Activated naive CD8-positive, alpha-beta T cell treated with anti-CD3 and anti-CD28 coated beads, Interleukin-2, amount 50 U/mL, for 16 hours (primary cell): ENCODE data around the gene NDUFB8.

ENCODE experiments used
- DNase-seq: peaks from one replicate; pipeline ENCODE4 v3.0.0-alpha.2; 2020; ENCODE audit warnings: low read depth, low spot score

NDUFB8 gene

DNA sequence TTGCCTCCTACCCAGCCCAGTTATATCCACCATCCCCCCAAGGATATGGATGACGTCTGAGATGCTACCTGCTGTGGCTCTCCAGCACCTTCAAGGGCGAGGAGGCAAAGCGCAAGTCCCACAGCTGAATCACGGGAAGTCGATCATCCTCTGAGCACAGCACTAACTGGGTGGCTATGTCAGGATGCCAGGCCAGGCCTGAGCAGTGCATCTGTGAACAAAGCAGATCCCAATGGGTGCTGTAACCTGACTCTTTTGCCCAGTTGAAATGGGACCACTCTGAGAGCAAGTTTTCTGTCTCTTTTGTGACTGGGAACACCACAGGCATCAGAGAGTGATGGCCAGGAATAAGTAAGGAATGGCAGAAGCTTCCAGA lies 22.3 kb downstream of the NDUFB8 start:
- DNase-seq: no peak

DNA sequence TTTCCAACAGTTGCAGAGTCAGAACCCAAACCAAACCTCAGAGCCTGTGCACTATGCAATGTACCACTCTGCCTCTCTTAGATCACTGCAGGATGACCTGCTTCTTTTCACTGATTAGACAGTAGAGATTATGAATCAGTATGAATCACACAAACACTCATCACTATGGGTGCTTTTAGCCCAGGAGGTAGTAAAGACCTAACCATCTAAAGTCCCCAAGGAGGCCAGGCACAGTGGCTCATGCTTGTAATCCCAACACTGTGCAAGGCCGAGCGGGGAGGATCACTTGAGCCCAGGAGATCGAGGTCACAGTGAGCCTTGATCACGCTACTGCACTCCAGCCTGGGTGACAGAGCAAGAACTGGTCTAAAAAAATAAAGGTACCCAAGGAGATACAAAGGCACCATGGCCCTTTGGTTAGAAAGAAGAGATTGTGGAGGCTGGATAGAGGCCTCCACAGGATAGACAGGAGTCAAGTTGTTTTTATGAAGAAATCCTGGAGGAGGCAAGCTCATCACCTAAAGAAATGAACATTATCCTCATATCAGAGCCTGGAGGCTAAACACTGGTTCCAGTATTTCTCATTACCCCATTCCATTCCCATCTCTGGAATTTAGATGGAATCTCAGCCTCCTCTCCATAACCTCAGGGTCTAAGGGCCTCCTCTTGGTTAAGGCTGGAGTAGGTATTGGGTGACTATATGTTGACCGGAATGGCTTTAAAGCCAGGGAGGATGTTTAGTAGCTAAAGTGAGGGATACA lies 22.9 kb downstream of the NDUFB8 start:
- DNase-seq: no peak

DNA sequence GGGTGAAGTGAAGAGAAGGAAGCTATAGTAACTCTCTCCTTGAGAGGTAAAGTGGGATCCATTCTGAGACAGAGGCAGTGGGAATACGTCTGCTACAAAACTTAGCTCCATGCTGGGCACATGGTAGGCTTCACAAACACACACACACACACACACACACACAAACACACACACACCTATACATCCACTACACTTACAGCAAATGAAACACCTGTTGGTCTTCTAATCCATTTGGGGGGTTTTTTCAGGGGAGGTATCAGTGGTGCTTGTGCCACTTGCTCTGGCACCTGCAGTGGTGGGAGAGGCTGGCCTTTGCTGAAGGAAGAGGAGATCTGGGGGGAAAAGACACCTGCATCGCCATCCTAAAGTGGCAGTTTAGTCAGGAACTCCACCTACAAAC lies 24.5 kb downstream of the NDUFB8 start:
- DNase-seq: no peak

DNA sequence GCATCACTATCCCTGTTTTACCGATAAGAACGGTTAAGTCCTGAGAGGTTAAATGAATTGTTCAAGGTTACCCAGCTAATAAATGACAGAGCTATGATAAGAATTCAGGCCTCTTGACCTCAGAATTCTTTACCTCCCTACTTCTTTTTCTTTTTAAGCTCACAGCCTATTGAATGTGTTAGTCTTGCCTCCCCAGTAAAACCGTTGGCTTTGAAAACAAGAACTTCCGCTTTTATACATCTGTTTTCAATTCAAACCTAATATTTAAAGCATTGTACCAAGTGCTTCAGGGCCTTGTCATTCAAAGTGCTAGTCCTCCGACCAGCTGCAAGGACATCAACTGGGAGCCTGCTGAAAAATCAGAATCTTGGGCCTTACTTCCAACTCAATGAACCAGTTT lies 25.6 kb downstream of the NDUFB8 start:
- no peak for DNase-seq

DNA sequence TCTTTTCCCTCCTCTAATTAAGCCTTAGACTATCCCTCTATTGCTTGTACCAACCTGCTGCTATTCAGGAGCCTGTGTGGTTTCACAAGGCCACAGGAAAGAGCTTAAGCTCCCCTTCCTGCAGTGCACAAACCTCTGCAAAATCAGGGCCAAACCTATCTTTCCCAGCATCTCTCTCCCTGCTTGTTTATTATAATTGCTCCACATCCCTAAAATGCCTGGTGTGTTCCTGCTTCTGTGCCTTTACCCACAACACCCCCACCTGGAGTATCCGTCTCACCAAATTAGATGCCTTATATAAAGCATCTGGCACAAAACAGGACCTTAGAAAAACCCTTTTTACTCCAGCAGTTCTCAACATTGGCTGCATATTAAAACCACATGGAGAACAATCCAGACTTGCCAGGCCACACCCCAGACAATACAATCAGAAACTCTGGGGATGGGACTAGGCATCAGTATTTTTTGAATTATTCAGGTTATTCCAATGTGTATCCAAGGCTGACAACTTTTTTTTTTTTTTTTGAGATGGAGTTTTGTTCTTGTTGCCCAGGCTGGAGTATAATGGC lies 26.7 kb downstream of the NDUFB8 start:
- no peak for DNase-seq

DNA sequence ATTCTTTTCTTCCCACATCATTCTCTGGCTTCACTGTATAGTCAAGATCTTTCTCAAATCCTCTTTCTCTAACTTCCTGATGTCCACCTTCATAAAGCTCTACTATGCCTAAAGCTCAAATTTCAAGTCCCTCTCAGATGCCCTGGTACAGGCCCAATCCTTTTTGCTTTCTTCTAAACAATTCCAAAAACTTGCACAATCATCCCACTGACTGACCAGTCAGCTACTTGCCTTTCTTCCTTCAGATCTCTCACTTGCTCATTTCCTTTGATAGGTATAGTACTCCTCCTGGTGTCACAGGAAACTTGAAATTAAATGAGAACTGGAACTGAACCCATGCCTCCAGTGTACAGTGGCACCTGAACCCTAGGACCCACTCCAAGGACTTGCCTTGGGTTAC lies 28.2 kb downstream of the NDUFB8 start:
- no peak for DNase-seq

DNA sequence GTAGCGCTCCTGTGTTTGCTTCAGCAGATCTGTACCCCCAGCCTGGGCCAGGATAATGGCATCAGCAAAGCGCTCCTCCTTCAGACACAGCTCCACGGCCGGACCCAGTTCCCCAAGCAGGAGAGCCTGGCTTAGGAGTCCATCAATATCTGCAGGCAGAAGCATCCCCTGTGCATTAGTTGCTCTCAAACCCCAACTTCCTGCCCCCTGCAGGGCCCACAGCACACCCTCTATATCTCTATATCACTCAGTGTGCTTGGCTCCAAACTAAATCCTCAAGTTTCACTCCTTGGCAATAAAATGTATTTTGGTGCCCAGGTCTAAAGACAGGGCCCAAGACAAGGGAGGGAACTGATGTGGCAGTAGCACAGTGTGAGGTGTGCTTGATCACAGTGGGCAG lies 31.6 kb downstream of the NDUFB8 start:
- no peak for DNase-seq

DNA sequence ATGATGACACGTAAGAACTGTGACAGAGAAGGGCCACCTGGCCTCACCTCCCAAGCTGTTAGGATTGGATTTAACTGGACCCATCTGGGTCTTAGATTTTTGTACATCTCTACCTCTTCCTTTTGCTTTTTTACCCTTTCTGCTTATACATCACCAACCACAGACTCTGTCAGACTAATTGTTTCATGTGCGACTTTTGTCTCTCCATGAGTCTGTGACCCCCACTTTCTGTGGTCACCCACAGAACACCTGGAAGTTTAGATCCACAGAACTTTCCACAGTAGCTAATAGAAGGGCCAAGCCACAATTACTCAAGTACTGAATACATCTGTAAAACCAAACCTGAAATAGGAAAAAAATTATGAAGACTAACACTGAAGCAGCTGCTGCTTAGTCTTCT lies 33.1 kb downstream of the NDUFB8 start:
- no peak for DNase-seq

DNA sequence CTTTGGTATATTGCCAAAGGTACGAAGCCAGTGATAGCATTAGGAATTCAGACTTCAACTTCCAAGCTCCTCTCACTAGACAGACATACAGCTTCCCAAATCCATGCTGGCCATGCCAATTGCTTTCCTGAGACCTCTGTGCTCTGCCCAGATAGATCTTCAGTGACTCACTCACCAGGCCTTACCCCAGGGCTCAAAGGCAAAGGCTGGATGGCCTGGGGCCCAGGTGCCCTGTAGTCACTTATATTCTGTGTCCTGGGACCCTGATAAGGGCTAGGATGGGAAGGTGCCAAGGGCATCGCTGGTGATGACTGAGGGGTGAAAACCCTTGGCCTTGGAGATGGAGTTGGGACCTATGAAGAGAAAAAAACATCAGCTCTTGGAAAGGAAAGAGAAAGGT lies 39.1 kb downstream of the NDUFB8 start:
- no peak for DNase-seq

DNA sequence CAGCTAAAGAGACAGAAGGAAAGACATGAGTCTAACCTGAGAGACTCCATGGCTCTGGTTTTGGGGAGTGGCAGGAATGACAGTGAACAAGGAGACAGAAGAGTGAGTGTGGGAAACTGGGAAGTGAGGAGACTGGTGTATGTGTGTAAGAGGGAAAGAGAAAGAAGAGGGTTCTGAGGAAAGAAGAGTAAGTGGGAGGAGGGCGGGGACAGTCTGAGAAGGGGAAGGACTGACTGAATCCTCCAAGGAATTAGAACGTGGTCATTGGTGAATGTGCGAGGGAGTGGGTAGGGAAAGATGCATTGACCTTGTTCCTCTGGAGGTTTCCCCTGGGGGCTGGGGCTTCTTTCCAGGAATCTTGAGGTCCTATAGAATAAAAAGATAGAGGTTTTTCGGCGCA lies 40.3 kb downstream of the NDUFB8 start:
- no peak for DNase-seq

DNA sequence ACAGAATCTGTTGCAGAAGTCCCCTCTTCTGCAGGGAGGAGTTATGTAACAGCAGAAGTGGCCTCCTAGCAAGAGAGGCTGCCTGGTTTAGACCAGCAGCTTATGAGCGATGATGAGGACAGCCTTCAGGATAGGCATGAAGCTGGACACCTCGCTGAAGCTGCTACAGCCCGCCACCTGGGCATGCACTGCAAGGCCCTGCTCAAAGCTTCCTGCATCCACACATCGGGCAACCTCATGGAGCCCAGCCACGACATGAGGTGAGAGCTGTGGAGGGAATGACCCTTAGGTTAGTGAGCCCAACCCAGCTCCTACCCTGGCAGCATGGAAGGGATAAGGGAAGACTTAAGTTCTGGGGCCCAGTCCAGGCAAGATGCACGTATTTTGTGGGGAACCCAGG lies 42.1 kb downstream of the NDUFB8 start:
- DNase-seq: no peak

DNA sequence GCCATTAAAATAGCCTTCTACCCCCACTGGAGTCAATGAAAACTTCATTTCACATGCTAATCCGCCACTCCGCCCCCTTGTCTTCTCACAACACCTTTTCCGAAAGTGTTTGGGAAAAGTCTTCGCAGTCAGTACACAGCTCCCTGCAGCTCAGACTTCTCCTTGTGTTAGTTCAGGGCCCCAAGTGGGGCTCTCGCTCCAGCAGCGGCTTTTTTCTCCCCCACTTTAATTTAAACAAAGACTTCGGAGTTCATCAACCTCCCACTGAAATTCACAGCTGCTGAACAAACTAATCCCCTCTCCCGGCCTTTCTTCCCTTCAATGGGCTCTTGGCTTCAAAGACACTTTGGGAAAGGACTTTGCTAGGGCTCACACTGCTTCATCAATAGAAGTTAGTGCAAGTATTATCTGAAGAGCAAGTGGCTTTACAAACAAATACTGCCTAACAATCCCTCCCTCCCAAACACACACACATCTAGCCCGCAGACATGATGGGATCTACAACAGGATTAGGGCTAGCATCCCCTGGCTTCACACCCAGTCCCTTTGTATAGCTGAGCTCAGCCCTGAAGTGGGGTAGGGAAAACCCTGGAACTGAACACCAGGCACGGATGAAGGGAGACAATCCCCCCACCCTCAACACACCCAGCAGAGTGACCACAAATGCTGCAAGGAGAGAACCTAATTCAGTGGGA lies 43.7 kb downstream of the NDUFB8 start:
- DNase-seq: no peak

DNA sequence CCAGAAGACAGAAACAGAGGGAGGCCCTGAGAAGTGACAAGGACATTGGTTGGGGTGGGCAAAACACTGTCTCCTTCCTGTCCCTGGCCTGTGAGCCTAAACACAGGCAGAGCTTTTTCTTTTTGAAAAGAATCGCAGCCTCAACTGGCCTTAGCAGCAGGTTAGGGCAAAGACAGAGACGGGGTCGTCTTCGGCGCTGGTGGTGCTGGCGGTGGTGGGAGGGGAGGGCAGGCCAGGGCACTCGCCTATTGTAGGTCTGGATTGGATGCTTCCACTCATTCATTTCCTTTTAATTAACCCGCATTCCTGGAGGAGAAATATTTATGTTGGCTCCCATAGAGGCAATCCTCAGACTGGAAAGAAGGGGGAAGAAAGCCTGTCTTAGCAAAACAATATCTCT lies 44.3 kb downstream of the NDUFB8 start:
- DNase-seq: no peak

DNA sequence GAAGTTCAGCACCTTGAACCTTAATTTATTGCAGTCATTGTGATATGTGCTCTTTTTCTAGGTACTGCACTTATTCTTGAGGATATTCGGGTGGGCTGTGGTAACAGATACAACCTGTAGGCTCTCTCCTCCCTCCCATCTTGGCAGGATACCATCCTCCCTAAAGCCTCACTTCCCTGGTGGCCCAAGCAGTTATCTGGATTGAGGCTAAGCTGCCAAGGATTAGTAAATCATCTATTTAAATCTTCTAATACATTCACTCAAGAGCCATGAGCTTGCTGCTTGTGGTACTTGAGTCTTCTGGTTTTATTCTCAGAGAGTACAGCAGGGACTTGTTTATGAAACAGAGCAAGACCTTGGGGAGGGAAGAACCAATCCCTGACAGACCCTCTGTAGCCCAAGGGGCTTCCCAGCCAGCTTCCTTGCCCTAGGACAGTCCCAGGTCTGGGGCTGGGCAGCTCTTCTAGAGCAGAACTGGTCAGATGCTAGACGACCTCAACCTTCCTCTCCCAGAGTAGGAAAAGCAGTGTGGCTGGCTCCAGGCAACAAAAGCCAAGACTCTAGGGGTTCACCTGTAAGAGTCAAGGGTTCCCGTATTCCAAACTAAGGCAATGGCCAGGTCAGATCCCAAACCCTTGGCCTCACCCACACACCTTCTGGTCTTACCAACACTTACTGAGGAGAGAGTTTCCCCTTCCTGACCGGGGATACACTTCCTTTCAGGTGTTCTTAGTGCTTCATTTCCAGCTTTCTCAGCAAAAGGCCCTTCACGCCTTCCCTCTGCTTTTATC lies 45.6 kb downstream of the NDUFB8 start:
- no peak for DNase-seq

DNA sequence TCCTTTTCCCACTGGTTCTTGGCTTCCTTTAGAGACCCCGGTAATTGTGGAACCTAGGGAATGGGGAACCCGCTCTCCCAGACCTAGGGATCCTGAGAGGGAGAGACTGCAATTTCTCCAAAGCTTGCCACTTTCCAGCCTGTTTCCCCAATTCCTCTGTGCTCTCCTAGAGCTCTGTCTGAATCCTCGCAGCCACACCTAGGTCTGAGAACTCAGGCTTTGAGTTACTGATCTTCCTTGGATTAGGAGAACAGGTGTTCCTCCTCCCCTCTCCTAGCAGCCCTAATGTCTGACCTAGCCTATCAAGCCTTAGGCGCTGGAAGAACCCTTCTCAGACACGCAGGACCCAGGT lies 46.9 kb downstream of the NDUFB8 start:
- no peak for DNase-seq

DNA sequence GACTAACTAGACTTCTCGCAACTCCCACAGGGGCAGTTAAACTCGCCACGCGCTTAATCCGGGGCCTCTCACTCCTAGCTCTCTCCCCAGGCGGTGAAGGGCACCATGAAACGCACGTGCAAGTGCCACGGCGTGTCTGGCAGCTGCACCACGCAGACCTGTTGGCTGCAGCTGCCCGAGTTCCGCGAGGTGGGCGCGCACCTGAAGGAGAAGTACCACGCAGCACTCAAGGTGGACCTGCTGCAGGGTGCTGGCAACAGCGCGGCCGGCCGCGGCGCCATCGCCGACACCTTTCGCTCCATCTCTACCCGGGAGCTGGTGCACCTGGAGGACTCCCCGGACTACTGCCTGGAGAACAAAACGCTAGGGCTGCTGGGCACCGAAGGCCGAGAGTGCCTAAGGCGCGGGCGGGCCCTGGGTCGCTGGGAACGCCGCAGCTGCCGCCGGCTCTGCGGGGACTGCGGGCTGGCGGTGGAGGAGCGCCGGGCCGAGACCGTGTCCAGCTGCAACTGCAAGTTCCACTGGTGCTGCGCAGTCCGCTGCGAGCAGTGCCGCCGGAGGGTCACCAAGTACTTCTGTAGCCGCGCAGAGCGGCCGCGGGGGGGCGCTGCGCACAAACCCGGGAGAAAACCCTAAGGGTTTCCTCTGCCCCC lies 47.4 kb downstream of the NDUFB8 start:
- peak; percentile 44 for DNase-seq

DNA sequence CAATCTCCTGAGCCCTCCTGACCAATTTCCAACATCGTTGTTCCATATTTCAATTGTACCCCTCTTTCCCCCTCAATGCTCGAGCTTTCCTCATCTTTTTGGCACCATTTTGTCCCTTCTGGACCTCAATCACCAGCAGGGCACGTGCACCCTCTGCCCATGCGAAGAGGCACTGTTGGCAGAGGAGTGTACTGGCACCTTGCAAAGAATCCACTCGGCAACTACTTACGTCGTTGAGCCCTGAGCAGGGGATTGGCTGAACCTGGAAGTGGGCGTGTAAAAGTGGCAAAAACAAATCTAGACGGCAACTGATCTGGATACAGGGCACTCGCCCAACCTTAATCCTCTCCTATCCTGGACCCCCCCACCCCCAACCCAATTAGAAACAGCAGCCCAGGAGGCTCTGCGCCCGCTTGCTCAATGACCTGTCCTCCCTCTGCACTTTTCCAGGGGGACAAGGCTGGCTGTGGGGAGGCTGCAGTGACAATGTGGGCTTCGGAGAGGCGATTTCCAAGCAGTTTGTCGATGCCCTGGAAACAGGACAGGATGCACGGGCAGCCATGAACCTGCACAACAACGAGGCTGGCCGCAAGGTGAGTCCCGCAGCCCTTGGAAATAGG lies 48.1 kb downstream of the NDUFB8 start:
- DNase-seq: peak; percentile 76

DNA sequence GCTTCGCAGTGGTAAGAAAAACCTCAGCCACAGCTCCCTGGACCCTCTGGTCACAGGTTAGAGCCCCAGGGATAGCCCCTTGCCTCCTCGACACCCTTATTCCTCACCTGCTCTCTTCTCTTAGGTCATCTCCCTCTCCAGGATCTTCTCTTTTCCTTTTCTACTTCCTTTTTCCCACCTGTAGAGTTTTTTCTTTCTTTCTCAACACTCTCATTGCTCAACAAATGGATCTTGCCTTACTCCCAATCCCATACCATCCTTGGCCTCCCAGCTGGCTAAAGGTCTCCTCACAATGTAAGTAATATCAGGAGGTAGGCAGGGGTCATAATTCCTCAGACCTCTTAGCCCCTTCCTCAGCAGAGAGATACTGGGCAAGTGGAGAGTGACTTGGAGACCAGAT lies 49.7 kb downstream of the NDUFB8 start:
- no peak for DNase-seq

DNA sequence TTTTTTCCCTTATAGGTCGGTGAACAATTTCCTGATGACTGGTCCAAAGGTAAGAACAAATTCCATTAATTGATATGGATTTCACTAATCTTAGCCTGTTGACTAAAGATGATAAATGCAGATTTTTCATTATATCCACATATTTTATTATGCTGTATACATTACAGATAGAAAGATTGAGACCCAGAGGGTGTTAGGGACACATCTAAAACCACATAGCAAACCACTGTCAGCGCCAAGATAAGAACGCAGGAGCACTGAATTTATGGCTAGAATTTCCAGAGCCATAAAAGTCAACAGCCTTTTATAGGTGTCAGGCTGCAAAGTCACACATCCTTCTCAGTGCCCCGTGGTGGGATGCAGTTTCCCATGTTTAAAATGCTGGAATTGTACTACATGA lies 50.6 kb downstream of the NDUFB8 start:
- DNase-seq: no peak

DNA sequence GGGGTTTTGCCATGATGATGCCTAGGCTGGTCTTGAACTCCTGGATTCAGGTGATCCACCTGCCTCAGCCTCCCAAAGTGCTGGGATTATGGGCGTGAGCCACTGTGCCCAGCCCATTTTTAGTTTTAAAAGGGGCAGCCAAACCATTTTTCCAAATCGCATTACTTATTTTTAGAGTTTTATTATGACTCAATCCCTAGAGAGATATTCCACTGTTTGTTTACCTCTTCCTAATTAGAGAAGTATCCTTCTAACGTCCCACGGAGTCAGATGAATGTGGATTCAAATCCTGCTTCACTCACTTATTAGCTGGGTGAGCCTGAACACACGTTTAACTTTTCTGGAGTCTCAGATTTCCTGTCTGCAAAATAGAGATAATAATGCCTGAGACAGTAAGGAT lies 51.7 kb downstream of the NDUFB8 start:
- no peak for DNase-seq
